HepG2 (cell line): ENCODE results near the gene FASTKD1. TPM values are rescaled to one million over a fixed set of nuclear protein-coding genes. Genes with fewer than 3 reads are reported as not detected.

Experiments
- ATAC-seq: fragments of 200-7000 bp; cut with Tn5 transposase; 3 replicates; pipeline ENCODE4 v1.9.1; 2020; ENCODE audit warnings: mild to moderate bottlenecking, moderate library complexity
- BruUV-seq: library from RNA; stranded (reverse); fragments of 400-500 nt; replicated peaks from 2 replicates; lab custom pipeline; 2021; lab: Mats Ljungman, UMichigan
- CTCF ChIA-PET: fragments of 300-600 bp; formaldehyde crosslinking; extraction: SDS; loops from one replicate; lab custom pipeline; 2021; ENCODE audit warnings: low total read pairs, inconsistent platforms, low intra/inter-chr PET ratio; lab: Yijun Ruan, JAX
- POLR2A ChIA-PET: fragments of 350-600 bp; sonication (Branson Sonifier 250); formaldehyde crosslinking; loops from one replicate; lab custom pipeline; 2020; ENCODE audit warnings: antibody characterized with exemption, inconsistent platforms; lab: Yijun Ruan, JAX
- DNase-seq: peaks from one replicate; pipeline ENCODE4 v3.0.0-alpha.2; 2015; ENCODE audit warnings: low spot score
- FAIRE-seq: peaks from 3 replicates; lab custom pipeline; 2011; peaks lifted over from hg19 to GRCh38; lab: Jason Lieb, UNC
- H2AFZ ChIP-seq: one replicate; pipeline ENCODE4 v1.6.1; 2011; ENCODE audit warnings: low read length, inconsistent platforms
- H3K27ac ChIP-seq: fragments of 300-600 bp; 3 replicates; pipeline ENCODE4 v1.8.0; 2011; ENCODE audit warnings: mixed run types, mild to moderate bottlenecking, mixed read lengths, low read length, inconsistent platforms; ENCODE audit not compliant: insufficient read depth; ENCODE audit errors: extremely low read length
- H3K27me3 ChIP-seq, 2 experiments: fragments of 200-600 bp in 1 of 2; 2 replicates in 1 of 2; 3 replicates in 1 of 2; pipeline versions ENCODE4 v1.6.0 to v1.8.0; 2011; ENCODE audit warnings: low read length in 2 of 2, mild to moderate bottlenecking in 2 of 2, moderate library complexity in 2 of 2, inconsistent platforms in 1 of 2; ENCODE audit not compliant: insufficient read depth in 2 of 2, control insufficient read depth in 1 of 2
- H3K36me3 ChIP-seq, 2 experiments: fragments of 200-600 bp in 1 of 2; replicated peaks in 1 of 2; 2 replicates in 1 of 2; 3 replicates in 1 of 2; pipeline versions ENCODE4 v1.5.1 to v1.8.0; 2011; ENCODE audit warnings: low read length in 2 of 2, inconsistent platforms in 1 of 2; ENCODE audit not compliant: insufficient read depth in 2 of 2, control insufficient read depth in 1 of 2
- H3K4me1 ChIP-seq: 2 replicates; pipeline ENCODE4 v1.5.1; 2012; ENCODE audit warnings: low read length, inconsistent platforms; ENCODE audit not compliant: insufficient read depth
- H3K4me2 ChIP-seq: 2 replicates; pipeline ENCODE4 v1.6.0; 2011; ENCODE audit warnings: low read depth, low read length, inconsistent platforms
- H3K4me3 ChIP-seq, 3 experiments: fragments of 200-600 bp in 1 of 3; sonication (generic), shearing (Covaris generic) in 1 of 3; replicated peaks in 1 of 3; 2 replicates each; pipeline ENCODE4 v1.5.1; 2011 to 2016; ENCODE audit warnings: low read length in 3 of 3, inconsistent platforms in 2 of 3, low read depth in 2 of 3, mild to moderate bottlenecking in 2 of 3, control low read depth in 1 of 3, mixed read lengths in 1 of 3; ENCODE audit not compliant: insufficient read depth in 1 of 3
- H3K79me2 ChIP-seq: one replicate; pipeline ENCODE4 v1.6.1; 2011; ENCODE audit warnings: low read length, inconsistent platforms; ENCODE audit not compliant: insufficient read depth
- H3K9ac ChIP-seq: 2 replicates; pipeline ENCODE4 v1.6.0; 2011; ENCODE audit warnings: mild to moderate bottlenecking, low read depth, low read length, inconsistent platforms; ENCODE audit not compliant: insufficient read depth
- H3K9me3 ChIP-seq: 2 replicates; pipeline ENCODE4 v1.5.1; 2012; ENCODE audit warnings: mild to moderate bottlenecking, low read length
- H4K20me1 ChIP-seq: 2 replicates; pipeline ENCODE4 v1.6.0; 2011; ENCODE audit warnings: inconsistent platforms, mild to moderate bottlenecking, low read length, moderate library complexity; ENCODE audit not compliant: insufficient read depth
- FOXA1 ChIP-seq, 2 experiments: fragments of 450-650 bp in 1 of 2; sonication (generic) in 1 of 2; formaldehyde crosslinking in 1 of 2; IDR thresholded peaks; 2 replicates each; pipeline versions ENCODE4 v1.4.0 to v1.6.1; 2016 to 2020; ENCODE audit warnings: missing genetic modification reagents in 1 of 2
- KLF9 ChIP-seq: IDR thresholded peaks from 2 replicates; pipeline ENCODE4 v1.6.1; 2016; ENCODE audit warnings: low read depth
- NKX3-1 ChIP-seq: sonication (generic); formaldehyde crosslinking; IDR thresholded peaks from 2 replicates; pipeline ENCODE4 v1.5.0; 2020; ENCODE audit warnings: missing genetic modification reagents
- USF2 ChIP-seq, 2 experiments: sonication (generic) in 1 of 2; formaldehyde crosslinking in 1 of 2; IDR thresholded peaks; 2 replicates each; pipeline versions ENCODE4 v1.5.1 to v1.6.1; 2011 to 2020; ENCODE audit warnings: borderline replicate concordance in 1 of 2, low read depth in 1 of 2, low read length in 1 of 2, mild to moderate bottlenecking in 1 of 2, missing genetic modification reagents in 1 of 2, moderate library complexity in 1 of 2
- ZFY ChIP-seq: sonication (generic); formaldehyde crosslinking; IDR thresholded peaks from 2 replicates; pipeline ENCODE4 v1.4.0; 2020; ENCODE audit warnings: missing genetic modification reagents
- ZNF629 ChIP-seq: sonication (generic); formaldehyde crosslinking; conservative IDR thresholded peaks from 2 replicates; pipeline ENCODE4 v1.5.0; 2020; ENCODE audit warnings: missing genetic modification reagents
- ZNF660 ChIP-seq: sonication (generic); formaldehyde crosslinking; IDR thresholded peaks from 2 replicates; pipeline ENCODE4 v1.5.1; 2020; ENCODE audit warnings: mild to moderate bottlenecking, low read depth, missing genetic modification reagents, borderline replicate concordance
- WGBS: methylation state at CpG from one replicate; pipeline ENCODE4 v1.1.6; 2017; ENCODE audit warnings: low lambda C conversion rate; 5-methylcytosine and 5-hydroxymethylcytosine counted together
- in situ Hi-C: cut with HindIII; loops from 2 replicates; pipeline ENCODE4 v1.10.0; 2017; ENCODE audit warnings: low pct_unique_long_range_greater_than_20kb; ENCODE audit not compliant: extremely low pct_ligation_motif_present
- intact Hi-C: fragments of 100-400 bp; cut with micrococcal nuclease; formaldehyde crosslinking; loops from one replicate; pipeline ENCODE4 v1.10.0; 2022; ENCODE audit not compliant: unreplicated experiment
- polyA plus RNA-seq, 8 experiments: library from polyadenylated mRNA; depleted of rRNA in 3 of 8; stranded (reverse) in 7 of 8; unstranded in 1 of 8; fragments of >200 nt; fragmentation: Illumina TruSeq in 4 of 8; extraction: Trizol in 4 of 8; gene quantifications; 2 replicates each; pipeline versions ENCODE4 v1.2.1 to v1.2.3, GENCODE V29; 2011 to 2016; ENCODE audit warnings: low read depth in 4 of 8, missing spikeins in 1 of 8, mixed read lengths in 1 of 8; ENCODE audit not compliant: insufficient read depth in 1 of 8
- total RNA-seq, 5 experiments: library from RNA; depleted of rRNA; stranded (reverse); fragments of >200 nt; fragmentation: Illumina TruSeq; extraction: Trizol; gene quantifications; 2 replicates each; pipeline ENCODE4 v1.2.3, GENCODE V29; 2016; ENCODE audit warnings: low read depth in 1 of 5

The FASTKD1 gene
- total and polyA plus RNA-seq, 2 of the 13 experiments (the other 11 are each of a cell fraction or from before 2014, with no cell fraction given): 35.0 to 38.0 TPM

DNA sequence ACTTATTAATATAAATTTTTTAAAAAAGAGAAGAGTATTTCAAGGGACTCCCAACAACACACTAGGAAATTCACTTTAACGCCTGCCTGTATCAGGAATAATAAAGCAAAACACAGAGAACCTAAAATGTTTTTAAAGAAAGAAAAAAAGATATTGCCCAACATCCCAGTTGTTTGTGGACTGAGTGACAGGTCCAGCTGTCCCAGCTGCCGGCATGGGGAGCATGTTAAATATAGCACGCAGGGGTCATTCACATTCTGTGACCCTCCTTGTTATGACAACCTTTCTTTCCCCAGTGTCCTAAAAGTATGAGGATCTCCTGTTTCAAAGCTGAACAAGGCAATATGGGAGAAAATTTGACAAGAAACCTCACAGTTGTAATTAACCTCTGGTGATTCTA, 59.7 kb downstream of the FASTKD1 start (continued):
- TF ChIP-seq NKX3-1 (CRISPR knock-in tag) (no peak), ZNF660 (no peak), FOXA1 (IDR thresholded peaks at IDR 0.05) (no peak), FOXA1 (CRISPR knock-in tag; IDR thresholded peaks at IDR 0.05) (0 out of 2 replicates have a peak, but pooled peaks have one; percentile 11), KLF9 (CRISPR knock-in tag) (no peak)

DNA sequence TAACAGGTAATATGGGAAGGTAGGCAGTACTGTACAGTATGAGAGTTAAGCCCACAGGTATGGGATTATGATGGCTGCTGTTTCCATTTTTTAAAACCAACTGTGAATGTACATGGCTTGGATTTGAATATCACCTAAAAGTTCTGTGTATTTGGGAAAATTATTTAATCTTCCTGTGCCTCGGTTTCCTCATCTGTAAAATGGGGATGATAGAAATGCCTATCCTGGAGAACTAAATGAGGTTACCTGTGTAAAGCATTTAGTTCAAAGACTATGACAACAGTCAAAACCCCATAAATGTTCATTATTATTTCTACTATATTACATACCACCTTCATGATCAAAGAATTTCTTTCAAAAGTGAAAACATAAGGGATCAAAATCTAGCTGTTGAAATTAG, 60.6 kb downstream of the FASTKD1 start:
- Histone ChIP-seq H3K4me3 (no peak overlapping the region), H3K4me2 (no peak overlapping the region), H2AFZ (no peak overlapping the region), H3K79me2 (no peaks in the 10 kb centered on the region), H3K36me3 (no peaks in the 10 kb centered on the region), H3K27ac (no peak overlapping the region), H3K9me3 (no peaks in the 10 kb centered on the region), H3K27me3 (no peaks in the 10 kb centered on the region), H3K4me1 (peaks cover 11% of the 10 kb centered on the region), H3K9ac (no peak overlapping the region), H4K20me1 (no peaks in the 10 kb centered on the region)
- ChIA-PET CTCF (no interaction called here), POLR2A (no interaction called here)
- FAIRE-seq (no peak), ATAC-seq (no peak), DNase-seq (no peak)
- no TSS peak for BruUV-seq
- intact Hi-C loops: no loop called here
- in situ Hi-C loops: no loop called here
- TF ChIP-seq ZNF629 (CRISPR knock-in tag) (peak; percentile 58), ZFY (CRISPR knock-in tag) (no peak), USF2 (IDR thresholded peaks at IDR 0.05; ENCODE audit: low read depth, low read length) (no peak), USF2 (CRISPR knock-in tag; IDR thresholded peaks at IDR 0.05; ENCODE audit: borderline replicate concordance) (no peak)
- 55% methylated on average over 1 of the region's 1 CpG for WGBS
